HEK293 (cell line): ENCODE data around the gene CXCR4.

Source experiments
- CTCF ChIA-PET: fragments of 350-600 bp; formaldehyde crosslinking; extraction: SDS; loops from one replicate; lab custom pipeline; 2021; ENCODE audit warnings: antibody characterized with exemption; lab: Yijun Ruan, JAX
- POLR2A ChIA-PET: fragments of 300-600 bp; formaldehyde crosslinking; extraction: SDS; loops from one replicate; lab custom pipeline; 2020; ENCODE audit warnings: antibody characterized with exemption, inconsistent platforms; lab: Yijun Ruan, JAX
- H3K27ac ChIP-seq: fragments of 200-500 bp; sonication (Bioruptor generic); 2 replicates; pipeline ENCODE4 v1.5.1; 2014; ENCODE audit warnings: low read depth, low read length, control low read depth, inconsistent platforms; ENCODE audit errors: extremely low read depth
- H3K36me3 ChIP-seq, 2 experiments: fragments of 200-500 bp in 1 of 2; sonication (Bioruptor generic) in 1 of 2; 1 replicate in 1 of 2; 2 replicates in 1 of 2; pipeline ENCODE4 v1.5.1; 2014 to 2017; ENCODE audit warnings: inconsistent platforms in 2 of 2, low read length in 2 of 2; ENCODE audit not compliant: control insufficient read depth in 2 of 2, insufficient read depth in 1 of 2
- H3K4me1 ChIP-seq: fragments of 200-500 bp; sonication (Bioruptor generic); 2 replicates; pipeline ENCODE4 v1.5.1; 2014; ENCODE audit warnings: mild to moderate bottlenecking, low read length, inconsistent platforms; ENCODE audit not compliant: control insufficient read depth, insufficient read depth
- H3K4me3 ChIP-seq: 2 replicates; pipeline ENCODE4 v1.5.1; 2011; ENCODE audit warnings: low read depth, mild to moderate bottlenecking, control low read depth, low read length, moderate library complexity
- H3K9me3 ChIP-seq: fragments of 200-500 bp; sonication (Bioruptor generic); 2 replicates; pipeline ENCODE4 v1.5.1; 2014; ENCODE audit warnings: low read depth, low read length, inconsistent platforms; ENCODE audit not compliant: control insufficient read depth, insufficient read depth
- BCL6B ChIP-seq: fragments of 450-650 bp; formaldehyde crosslinking; IDR thresholded peaks from 2 replicates; pipeline ENCODE4 v1.5.1; 2017; ENCODE audit warnings: missing biosample characterization, missing genetic modification characterization
- HOXC10 ChIP-seq: sonication (generic); formaldehyde crosslinking; IDR thresholded peaks from 2 replicates; pipeline ENCODE4 v1.8.1; 2023; ENCODE audit warnings: mild to moderate bottlenecking, missing genetic modification reagents
- IKZF3 ChIP-seq: fragments of 450-650 bp; IDR thresholded peaks from 2 replicates; pipeline ENCODE4 v1.5.0; 2018; ENCODE audit warnings: missing biosample characterization, mild to moderate bottlenecking, missing genetic modification characterization, moderate library complexity
- REPIN1 ChIP-seq: fragments of 450-650 bp; formaldehyde crosslinking; IDR thresholded peaks from 2 replicates; pipeline ENCODE4 v1.5.1; 2017; ENCODE audit warnings: missing biosample characterization, missing genetic modification characterization, low read depth
- SALL2 ChIP-seq: fragments of 450-650 bp; formaldehyde crosslinking; IDR thresholded peaks from 2 replicates; pipeline ENCODE4 v1.5.0; 2017; ENCODE audit warnings: missing biosample characterization, mild to moderate bottlenecking, missing genetic modification characterization, borderline replicate concordance
- SCRT1 ChIP-seq: fragments of 450-650 bp; formaldehyde crosslinking; IDR thresholded peaks from 2 replicates; pipeline ENCODE4 v1.5.1; 2016; ENCODE audit warnings: missing biosample characterization, missing genetic modification characterization, borderline replicate concordance
- SETDB1 ChIP-seq: IDR thresholded peaks from one replicate; pipeline ENCODE4 v1.6.1; 2017; ENCODE audit warnings: mild to moderate bottlenecking, low read length, moderate library complexity, mixed read lengths; ENCODE audit not compliant: insufficient read length
- SP2 ChIP-seq: fragments of 450-650 bp; formaldehyde crosslinking; IDR thresholded peaks from 2 replicates; pipeline ENCODE4 v1.5.1; 2016; ENCODE audit warnings: missing biosample characterization, missing genetic modification characterization
- SP3 ChIP-seq: fragments of 450-650 bp; formaldehyde crosslinking; IDR thresholded peaks from 2 replicates; pipeline ENCODE4 v1.5.1; 2016; ENCODE audit warnings: missing biosample characterization, missing genetic modification characterization
- ZBTB1 ChIP-seq: fragments of 450-650 bp; formaldehyde crosslinking; IDR thresholded peaks from 2 replicates; pipeline ENCODE4 v1.5.1; 2016; ENCODE audit warnings: missing biosample characterization, missing genetic modification characterization
- ZBTB8A ChIP-seq: fragments of 450-650 bp; formaldehyde crosslinking; IDR thresholded peaks from 2 replicates; pipeline ENCODE4 v1.5.1; 2016; ENCODE audit warnings: missing biosample characterization, missing genetic modification characterization
- ZFP3 ChIP-seq: fragments of 450-650 bp; formaldehyde crosslinking; IDR thresholded peaks from 2 replicates; pipeline ENCODE4 v1.5.1; 2016; ENCODE audit warnings: low read depth, missing biosample characterization, missing genetic modification characterization
- ZNF157 ChIP-seq: fragments of 450-650 bp; formaldehyde crosslinking; IDR thresholded peaks from 2 replicates; pipeline ENCODE4 v1.5.1; 2016; ENCODE audit warnings: missing biosample characterization, missing genetic modification characterization
- ZNF24 ChIP-seq: fragments of 450-650 bp; formaldehyde crosslinking; IDR thresholded peaks from 2 replicates; pipeline ENCODE4 v1.5.1; 2016; ENCODE audit warnings: missing biosample characterization, missing genetic modification characterization
- ZNF324 ChIP-seq: fragments of 450-650 bp; formaldehyde crosslinking; IDR thresholded peaks from 2 replicates; pipeline ENCODE4 v1.5.1; 2016; ENCODE audit warnings: missing biosample characterization, missing genetic modification characterization
- ZNF366 ChIP-seq: fragments of 450-650 bp; formaldehyde crosslinking; conservative IDR thresholded peaks from 2 replicates; pipeline ENCODE4 v1.5.1; 2016; ENCODE audit warnings: missing biosample characterization, missing genetic modification characterization
- ZNF423 ChIP-seq: fragments of 450-650 bp; formaldehyde crosslinking; IDR thresholded peaks from 2 replicates; pipeline ENCODE4 v1.5.1; 2016; ENCODE audit warnings: missing biosample characterization, missing genetic modification characterization
- ZNF48 ChIP-seq: fragments of 450-650 bp; formaldehyde crosslinking; IDR thresholded peaks from 2 replicates; pipeline ENCODE4 v1.5.1; 2016; ENCODE audit warnings: missing biosample characterization, missing genetic modification characterization
- ZNF510 ChIP-seq: fragments of 450-650 bp; formaldehyde crosslinking; IDR thresholded peaks from 2 replicates; pipeline ENCODE4 v1.5.1; 2018; ENCODE audit warnings: mild to moderate bottlenecking, missing genetic modification characterization, missing biosample characterization; ENCODE audit not compliant: insufficient replicate concordance
- ZNF530 ChIP-seq: fragments of 450-650 bp; formaldehyde crosslinking; IDR thresholded peaks from 2 replicates; pipeline ENCODE4 v1.5.1; 2016; ENCODE audit warnings: low read depth, missing biosample characterization, missing genetic modification characterization
- ZNF654 ChIP-seq: fragments of 450-650 bp; formaldehyde crosslinking; IDR thresholded peaks from 2 replicates; pipeline ENCODE4 v1.5.1; 2016; ENCODE audit warnings: low read depth, missing biosample characterization, missing genetic modification characterization
- ZNF658 ChIP-seq: fragments of 450-650 bp; formaldehyde crosslinking; IDR thresholded peaks from 2 replicates; pipeline ENCODE4; 2016; ENCODE audit warnings: missing biosample characterization, missing genetic modification characterization
- ZNF785 ChIP-seq: fragments of 450-650 bp; formaldehyde crosslinking; IDR thresholded peaks from 2 replicates; pipeline ENCODE4 v1.5.1; 2016; ENCODE audit warnings: missing biosample characterization, missing genetic modification characterization
- ZSCAN5A ChIP-seq: fragments of 450-650 bp; formaldehyde crosslinking; IDR thresholded peaks from 2 replicates; pipeline ENCODE4 v1.5.1; 2016; ENCODE audit warnings: missing biosample characterization, missing genetic modification characterization
- TF ChIP-seq, protein P1 (sequence below): fragments of 450-650 bp; formaldehyde crosslinking; IDR thresholded peaks from 2 replicates; pipeline ENCODE4 v1.5.1; 2016; ENCODE audit warnings: missing biosample characterization, missing genetic modification characterization
- TF ChIP-seq, protein P2 (sequence below): fragments of 450-650 bp; formaldehyde crosslinking; IDR thresholded peaks from 2 replicates; pipeline ENCODE4 v1.5.1; 2016; ENCODE audit warnings: missing biosample characterization, missing genetic modification characterization
- TF ChIP-seq, protein P3 (sequence below): fragments of 450-650 bp; formaldehyde crosslinking; IDR thresholded peaks from 2 replicates; pipeline ENCODE4 v1.5.1; 2016; ENCODE audit warnings: missing biosample characterization, missing genetic modification characterization

The CXCR4 gene

DNA sequence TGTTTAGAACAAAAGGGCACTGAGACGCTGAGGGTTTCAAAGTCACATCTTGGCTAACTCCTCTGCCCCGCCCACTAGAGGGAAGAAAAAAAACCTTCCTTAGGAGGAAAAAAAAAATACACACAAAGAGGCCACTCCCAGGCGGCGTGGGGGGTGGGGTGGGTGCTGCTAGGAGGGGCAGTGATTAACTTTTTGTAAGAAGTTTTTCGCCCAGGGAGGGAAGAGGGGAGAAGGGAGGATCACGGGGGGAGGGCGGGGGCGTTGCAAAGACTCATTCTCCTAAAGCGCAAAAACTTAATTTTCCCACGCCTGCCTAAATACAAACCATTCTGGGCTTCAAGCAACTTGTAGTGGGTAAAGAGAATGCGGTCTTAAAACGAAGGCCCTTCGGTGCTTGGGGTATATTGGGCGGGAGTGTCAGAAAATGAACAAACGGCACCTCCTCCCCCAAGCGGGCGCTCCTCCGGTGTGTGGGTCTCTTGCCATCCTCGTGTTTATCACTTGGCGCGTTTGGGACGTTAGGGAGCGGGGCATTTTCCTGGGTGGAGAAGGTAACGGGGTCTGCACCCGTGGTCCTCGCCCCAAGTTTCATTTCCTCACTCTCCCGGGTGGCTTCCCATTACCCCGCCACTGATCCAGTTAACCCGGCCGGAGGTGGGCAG lies 1.7 kb downstream of the CXCR4 start (continued):
- TF ChIP-seq, protein P1, sequence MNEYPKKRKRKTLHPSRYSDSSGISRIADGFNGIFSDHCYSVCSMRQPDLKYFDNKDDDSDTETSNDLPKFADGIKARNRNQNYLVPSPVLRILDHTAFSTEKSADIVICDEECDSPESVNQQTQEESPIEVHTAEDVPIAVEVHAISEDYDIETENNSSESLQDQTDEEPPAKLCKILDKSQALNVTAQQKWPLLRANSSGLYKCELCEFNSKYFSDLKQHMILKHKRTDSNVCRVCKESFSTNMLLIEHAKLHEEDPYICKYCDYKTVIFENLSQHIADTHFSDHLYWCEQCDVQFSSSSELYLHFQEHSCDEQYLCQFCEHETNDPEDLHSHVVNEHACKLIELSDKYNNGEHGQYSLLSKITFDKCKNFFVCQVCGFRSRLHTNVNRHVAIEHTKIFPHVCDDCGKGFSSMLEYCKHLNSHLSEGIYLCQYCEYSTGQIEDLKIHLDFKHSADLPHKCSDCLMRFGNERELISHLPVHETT (tag by site-specific recombination), result no peak
- TF ChIP-seq ZNF510 (no peak), REPIN1 (tag by site-specific recombination) (no peak), ZFP3 (no peak), ZNF530 (tag by site-specific recombination) (no peak), SP2 (tag by site-specific recombination) (peak; percentile 44), ZNF785 (tag by site-specific recombination) (no peak), ZNF24 (tag by site-specific recombination) (no peak), SP3 (tag by site-specific recombination) (no peak; the same call in 1 of the 2 replicates), IKZF3 (tag by site-specific recombination) (no peak), ZNF423 (tag by site-specific recombination) (no peak)
- TF ChIP-seq, protein P2, sequence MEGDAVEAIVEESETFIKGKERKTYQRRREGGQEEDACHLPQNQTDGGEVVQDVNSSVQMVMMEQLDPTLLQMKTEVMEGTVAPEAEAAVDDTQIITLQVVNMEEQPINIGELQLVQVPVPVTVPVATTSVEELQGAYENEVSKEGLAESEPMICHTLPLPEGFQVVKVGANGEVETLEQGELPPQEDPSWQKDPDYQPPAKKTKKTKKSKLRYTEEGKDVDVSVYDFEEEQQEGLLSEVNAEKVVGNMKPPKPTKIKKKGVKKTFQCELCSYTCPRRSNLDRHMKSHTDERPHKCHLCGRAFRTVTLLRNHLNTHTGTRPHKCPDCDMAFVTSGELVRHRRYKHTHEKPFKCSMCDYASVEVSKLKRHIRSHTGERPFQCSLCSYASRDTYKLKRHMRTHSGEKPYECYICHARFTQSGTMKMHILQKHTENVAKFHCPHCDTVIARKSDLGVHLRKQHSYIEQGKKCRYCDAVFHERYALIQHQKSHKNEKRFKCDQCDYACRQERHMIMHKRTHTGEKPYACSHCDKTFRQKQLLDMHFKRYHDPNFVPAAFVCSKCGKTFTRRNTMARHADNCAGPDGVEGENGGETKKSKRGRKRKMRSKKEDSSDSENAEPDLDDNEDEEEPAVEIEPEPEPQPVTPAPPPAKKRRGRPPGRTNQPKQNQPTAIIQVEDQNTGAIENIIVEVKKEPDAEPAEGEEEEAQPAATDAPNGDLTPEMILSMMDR (tag by site-specific recombination), result peak; percentile 22; the same call in 1 of the 2 replicates
- TF ChIP-seq, protein P3, sequence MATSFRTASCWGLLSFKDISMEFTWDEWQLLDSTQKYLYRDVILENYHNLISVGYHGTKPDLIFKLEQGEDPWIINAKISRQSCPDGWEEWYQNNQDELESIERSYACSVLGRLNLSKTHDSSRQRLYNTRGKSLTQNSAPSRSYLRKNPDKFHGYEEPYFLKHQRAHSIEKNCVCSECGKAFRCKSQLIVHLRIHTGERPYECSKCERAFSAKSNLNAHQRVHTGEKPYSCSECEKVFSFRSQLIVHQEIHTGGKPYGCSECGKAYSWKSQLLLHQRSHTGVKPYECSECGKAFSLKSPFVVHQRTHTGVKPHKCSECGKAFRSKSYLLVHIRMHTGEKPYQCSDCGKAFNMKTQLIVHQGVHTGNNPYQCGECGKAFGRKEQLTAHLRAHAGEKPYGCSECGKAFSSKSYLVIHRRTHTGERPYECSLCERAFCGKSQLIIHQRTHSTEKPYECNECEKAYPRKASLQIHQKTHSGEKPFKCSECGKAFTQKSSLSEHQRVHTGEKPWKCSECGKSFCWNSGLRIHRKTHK (tag by site-specific recombination), result no peak

DNA sequence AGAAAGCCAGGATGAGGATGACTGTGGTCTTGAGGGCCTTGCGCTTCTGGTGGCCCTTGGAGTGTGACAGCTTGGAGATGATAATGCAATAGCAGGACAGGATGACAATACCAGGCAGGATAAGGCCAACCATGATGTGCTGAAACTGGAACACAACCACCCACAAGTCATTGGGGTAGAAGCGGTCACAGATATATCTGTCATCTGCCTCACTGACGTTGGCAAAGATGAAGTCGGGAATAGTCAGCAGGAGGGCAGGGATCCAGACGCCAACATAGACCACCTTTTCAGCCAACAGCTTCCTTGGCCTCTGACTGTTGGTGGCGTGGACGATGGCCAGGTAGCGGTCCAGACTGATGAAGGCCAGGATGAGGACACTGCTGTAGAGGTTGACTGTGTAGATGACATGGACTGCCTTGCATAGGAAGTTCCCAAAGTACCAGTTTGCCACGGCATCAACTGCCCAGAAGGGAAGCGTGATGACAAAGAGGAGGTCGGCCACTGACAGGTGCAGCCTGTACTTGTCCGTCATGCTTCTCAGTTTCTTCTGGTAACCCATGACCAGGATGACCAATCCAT lies 2.7 kb downstream of the CXCR4 start:
- no peak overlapping the region for H3K4me3 ChIP-seq
- no peaks in the 10 kb centered on the region for H3K4me1 ChIP-seq
- TF ChIP-seq ZNF658 (no peak), ZNF48 (no peak), ZNF366 (tag by site-specific recombination) (no peak), SP3 (tag by site-specific recombination) (no peak), HOXC10 (no peak), ZNF324 (tag by site-specific recombination) (no peak)
- peaks cover 9 to 18% of the 10 kb centered on the region in 2 experiments; a peak in 2 of 3 replicates for H3K36me3 ChIP-seq
- POLR2A ChIA-PET, result no interaction called here
- CTCF ChIA-PET, result no interaction called here
- H3K27ac ChIP-seq, result no peak overlapping the region
- no peaks in the 10 kb centered on the region for H3K9me3 ChIP-seq

DNA sequence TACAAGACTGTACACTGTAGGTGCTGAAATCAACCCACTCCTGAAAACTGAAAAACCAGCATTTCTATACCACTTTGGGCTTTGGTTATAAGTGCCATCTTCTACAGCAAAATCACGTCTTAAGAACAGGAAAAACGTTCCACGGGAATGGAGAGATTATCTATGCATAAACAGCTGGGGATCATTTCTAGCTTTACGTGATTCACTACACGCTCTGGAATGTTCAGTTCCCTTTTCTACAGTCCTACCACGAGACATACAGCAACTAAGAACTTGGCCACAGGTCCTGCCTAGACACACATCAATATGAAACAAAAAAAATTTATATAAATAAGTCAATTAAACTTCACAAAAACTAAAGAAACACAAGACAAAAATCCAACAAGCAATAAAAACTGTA lies 3.6 kb downstream of the CXCR4 start:
- CTCF ChIA-PET, result interaction anchor here (0.8 kb wide), 1 partner anchor 205 kb away, joined by 4 read pairs; no protein-coding TSS in a partner anchor
- H3K27ac ChIP-seq, result no peak overlapping the region
- peaks cover 9 to 18% of the 10 kb centered on the region in 2 experiments; a peak in 2 of 3 replicates for H3K36me3 ChIP-seq
- no peaks in the 10 kb centered on the region for H3K4me1 ChIP-seq
- no peak overlapping the region for H3K4me3 ChIP-seq
- H3K9me3 ChIP-seq, result no peaks in the 10 kb centered on the region
- POLR2A ChIA-PET, result no interaction called here
- no peak for TF ChIP-seq ZNF654 (tag by site-specific recombination)
- no peak for TF ChIP-seq ZSCAN5A (tag by site-specific recombination)
- TF ChIP-seq SETDB1, result no peak
- TF ChIP-seq ZBTB1 (tag by site-specific recombination), result no peak
- TF ChIP-seq ZNF157 (tag by site-specific recombination), result no peak
- no peak for TF ChIP-seq BCL6B
- no peak for TF ChIP-seq SCRT1 (tag by site-specific recombination)
- TF ChIP-seq ZNF510, result no peak
- no peak for TF ChIP-seq SALL2 (tag by site-specific recombination)
- TF ChIP-seq ZBTB8A (tag by site-specific recombination), result no peak
